ENCODE measurements around the gene ANKRD6.
A peak's percentile ranks its signal among the peaks of the same experiment; 100 is the strongest.

ANKRD6 gene

GRCh38 chr6:89412071-89413005 lies 20.6 kb upstream of the ANKRD6 start, which contains the start of gene RRAGD:
TSS of gene RRAGD (minus strand) at chr6:89412273. CDS start at chr6:89411993, 280 bp downstream.
- peak; percentile 80 for DNase-seq (ENCODE audit: low spot score)

GRCh38 chr6:89413006-89413400 lies 19.9 kb upstream of the ANKRD6 start:
- DNase-seq (ENCODE audit: low spot score), result no peak

- no peak for DNase-seq (ENCODE audit: low spot score)
Observed at GRCh38 chr6:89414215-89414614, 18.7 kb upstream of the ANKRD6 start.

GRCh38 chr6:89415185-89415584 lies 17.8 kb upstream of the ANKRD6 start:
- DNase-seq (ENCODE audit: low spot score), result no peak

- no peak for DNase-seq (ENCODE audit: low spot score)
Observed at GRCh38 chr6:89416796-89417195, 16.2 kb upstream of the ANKRD6 start.

- DNase-seq (ENCODE audit: low spot score), result peak; percentile 41
Observed at GRCh38 chr6:89430201-89430962, 2.6 kb upstream of the ANKRD6 start.

GRCh38 chr6:89433252-89434149 lies 549 bp downstream of the ANKRD6 start:
- DNase-seq (ENCODE audit: low spot score), result no peak

- no peak for DNase-seq (ENCODE audit: low spot score)
Observed at GRCh38 chr6:89434150-89434499, 1.2 kb downstream of the ANKRD6 start.

GRCh38 chr6:89434954-89435353 lies 2.0 kb downstream of the ANKRD6 start:
- DNase-seq (ENCODE audit: low spot score), result no peak

- DNase-seq (ENCODE audit: low spot score), result no peak
Observed at GRCh38 chr6:89436226-89436625, 3.3 kb downstream of the ANKRD6 start.

- DNase-seq (ENCODE audit: low spot score), result no peak
Observed at GRCh38 chr6:89438248-89438647, 5.3 kb downstream of the ANKRD6 start.

GRCh38 chr6:89439014-89439413 lies 6.1 kb downstream of the ANKRD6 start:
- no peak for DNase-seq (ENCODE audit: low spot score)

- DNase-seq (ENCODE audit: low spot score), result no peak
Observed at GRCh38 chr6:89440200-89440599, 7.2 kb downstream of the ANKRD6 start.

GRCh38 chr6:89443658-89444057 lies 10.7 kb downstream of the ANKRD6 start:
- DNase-seq (ENCODE audit: low spot score), result no peak

GRCh38 chr6:89449193-89449592 lies 16.2 kb downstream of the ANKRD6 start:
- no peak for DNase-seq (ENCODE audit: low spot score)

- DNase-seq (ENCODE audit: low spot score), result no peak
Observed at GRCh38 chr6:89452281-89452680, 19.3 kb downstream of the ANKRD6 start.

GRCh38 chr6:89454300-89454699 lies 21.3 kb downstream of the ANKRD6 start:
- DNase-seq (ENCODE audit: low spot score), result no peak

GRCh38 chr6:89458704-89459103 lies 25.8 kb downstream of the ANKRD6 start:
- DNase-seq (ENCODE audit: low spot score), result no peak

GRCh38 chr6:89459501-89459900 lies 26.5 kb downstream of the ANKRD6 start:
- DNase-seq (ENCODE audit: low spot score), result no peak

GRCh38 chr6:89460713-89461112 lies 27.8 kb downstream of the ANKRD6 start:
- DNase-seq (ENCODE audit: low spot score), result no peak

GRCh38 chr6:89462503-89462902 lies 29.6 kb downstream of the ANKRD6 start:
- DNase-seq (ENCODE audit: low spot score), result no peak

- no peak for DNase-seq (ENCODE audit: low spot score)
Observed at GRCh38 chr6:89464295-89464694, 31.3 kb downstream of the ANKRD6 start.

Measured in SK-N-DZ (cell line).